ENCODE data around the gene HSFX1.

- TF ChIP-seq POLR2AphosphoS5 (IDR thresholded peaks at IDR 0.05), result no peak
- no peak for TF ChIP-seq CTCF (IDR thresholded peaks at IDR 0.05)
- TF ChIP-seq EP300 (IDR thresholded peaks at IDR 0.05), result no peak
These were observed 14.0 kb upstream of the HSFX1 start for GRCh38 chrX:149759824-149760223.
